Transverse colon (tissue), 3 donors: ENCODE results near the gene ZNF512B.

Experiments
- CTCF ChIP-seq, 5 experiments: fragments of 200-600 bp in 3 of 5; fragments of 450-650 bp in 2 of 5; sonication (generic) in 3 of 5; IDR thresholded peaks; 1 replicate in 2 of 5; 2 replicates in 3 of 5; pipeline ENCODE4 v1.5.1; 2016 to 2017; ENCODE audit warnings: antibody characterized with exemption in 5 of 5, inconsistent platforms in 3 of 5, mild to moderate bottlenecking in 2 of 5, moderate library complexity in 1 of 5
- EP300 ChIP-seq: sonication (generic); formaldehyde crosslinking; IDR thresholded peaks from one replicate; pipeline ENCODE4 v1.6.1; 2017; ENCODE audit warnings: antibody characterized with exemption, low read depth
- POLR2A ChIP-seq: fragments of 450-650 bp; IDR thresholded peaks from one replicate; pipeline ENCODE4 v1.6.1; 2016; ENCODE audit warnings: antibody characterized with exemption, mild to moderate bottlenecking, moderate library complexity

- TF ChIP-seq CTCF (IDR thresholded peaks at IDR 0.05) (no peak), POLR2A (no peak), EP300 (no peak)
Observed at GRCh38 chr20:63930971-63931553, 38.7 kb downstream of the ZNF512B start.
